ENCODE results near the gene COG5.

COG5 gene

GRCh38 chr7:107528461-107528860 lies 35.3 kb downstream of the COG5 start:
- peak; percentile 66 for ATAC-seq
- TF ChIP-seq TSHZ2 (CRISPR knock-in tag; IDR thresholded peaks at IDR 0.05) (no peak), ZFP3 (CRISPR knock-in tag; IDR thresholded peaks at IDR 0.05) (no peak), ZNF565 (CRISPR knock-in tag; conservative IDR thresholded peaks at IDR 0.05; ENCODE audit: low read depth) (no peak), SNAI2 (CRISPR knock-in tag; IDR thresholded peaks at IDR 0.05) (no peak), POU6F1 (CRISPR knock-in tag; IDR thresholded peaks at IDR 0.05; ENCODE audit: borderline replicate concordance, low read depth) (no peak), CSDC2 (CRISPR knock-in tag; IDR thresholded peaks at IDR 0.05) (no peak)

GRCh38 chr7:107527196-107527595 lies 36.5 kb downstream of the COG5 start:
- TF ChIP-seq, protein P1, sequence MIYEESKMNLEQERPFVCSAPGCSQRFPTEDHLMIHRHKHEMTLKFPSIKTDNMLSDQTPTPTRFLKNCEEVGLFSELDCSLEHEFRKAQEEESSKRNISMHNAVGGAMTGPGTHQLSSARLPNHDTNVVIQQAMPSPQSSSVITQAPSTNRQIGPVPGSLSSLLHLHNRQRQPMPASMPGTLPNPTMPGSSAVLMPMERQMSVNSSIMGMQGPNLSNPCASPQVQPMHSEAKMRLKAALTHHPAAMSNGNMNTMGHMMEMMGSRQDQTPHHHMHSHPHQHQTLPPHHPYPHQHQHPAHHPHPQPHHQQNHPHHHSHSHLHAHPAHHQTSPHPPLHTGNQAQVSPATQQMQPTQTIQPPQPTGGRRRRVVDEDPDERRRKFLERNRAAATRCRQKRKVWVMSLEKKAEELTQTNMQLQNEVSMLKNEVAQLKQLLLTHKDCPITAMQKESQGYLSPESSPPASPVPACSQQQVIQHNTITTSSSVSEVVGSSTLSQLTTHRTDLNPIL (CRISPR knock-in tag; IDR thresholded peaks at IDR 0.05; ENCODE audit: low read depth) = no peak
- TF ChIP-seq BACH2 (CRISPR knock-in tag; IDR thresholded peaks at IDR 0.05; ENCODE audit: borderline replicate concordance) = no peak
- no peak for TF ChIP-seq ZNF8 (CRISPR knock-in tag; IDR thresholded peaks at IDR 0.05)
- no peak for TF ChIP-seq ZNF70 (CRISPR knock-in tag; IDR thresholded peaks at IDR 0.05)
- TF ChIP-seq POU6F1 (CRISPR knock-in tag; IDR thresholded peaks at IDR 0.05; ENCODE audit: borderline replicate concordance, low read depth) = no peak
- TF ChIP-seq, protein P2, sequence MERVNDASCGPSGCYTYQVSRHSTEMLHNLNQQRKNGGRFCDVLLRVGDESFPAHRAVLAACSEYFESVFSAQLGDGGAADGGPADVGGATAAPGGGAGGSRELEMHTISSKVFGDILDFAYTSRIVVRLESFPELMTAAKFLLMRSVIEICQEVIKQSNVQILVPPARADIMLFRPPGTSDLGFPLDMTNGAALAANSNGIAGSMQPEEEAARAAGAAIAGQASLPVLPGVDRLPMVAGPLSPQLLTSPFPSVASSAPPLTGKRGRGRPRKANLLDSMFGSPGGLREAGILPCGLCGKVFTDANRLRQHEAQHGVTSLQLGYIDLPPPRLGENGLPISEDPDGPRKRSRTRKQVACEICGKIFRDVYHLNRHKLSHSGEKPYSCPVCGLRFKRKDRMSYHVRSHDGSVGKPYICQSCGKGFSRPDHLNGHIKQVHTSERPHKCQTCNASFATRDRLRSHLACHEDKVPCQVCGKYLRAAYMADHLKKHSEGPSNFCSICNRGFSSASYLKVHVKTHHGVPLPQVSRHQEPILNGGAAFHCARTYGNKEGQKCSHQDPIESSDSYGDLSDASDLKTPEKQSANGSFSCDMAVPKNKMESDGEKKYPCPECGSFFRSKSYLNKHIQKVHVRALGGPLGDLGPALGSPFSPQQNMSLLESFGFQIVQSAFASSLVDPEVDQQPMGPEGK (CRISPR knock-in tag; IDR thresholded peaks at IDR 0.05; ENCODE audit: borderline replicate concordance) = no peak
- TF ChIP-seq ZFP30 (CRISPR knock-in tag; IDR thresholded peaks at IDR 0.05) = no peak
- no peak for TF ChIP-seq ISL1 (CRISPR knock-in tag; IDR thresholded peaks at IDR 0.05)
- TF ChIP-seq TCF4 (CRISPR knock-in tag; IDR thresholded peaks at IDR 0.05; ENCODE audit: borderline replicate concordance) = no peak
- no peak for TF ChIP-seq GLIS3 (CRISPR knock-in tag; IDR thresholded peaks at IDR 0.05)
- no peak for TF ChIP-seq ZFP3 (CRISPR knock-in tag; IDR thresholded peaks at IDR 0.05)
- TF ChIP-seq CSRNP3 (CRISPR knock-in tag; IDR thresholded peaks at IDR 0.05) = no peak
- TF ChIP-seq PPARA (CRISPR knock-in tag; IDR thresholded peaks at IDR 0.05; ENCODE audit: borderline replicate concordance) = no peak
- no peak for TF ChIP-seq SNAI2 (CRISPR knock-in tag; IDR thresholded peaks at IDR 0.05)
- TF ChIP-seq RARB (CRISPR knock-in tag; IDR thresholded peaks at IDR 0.05) = no peak
- no peak for ATAC-seq

DNA sequence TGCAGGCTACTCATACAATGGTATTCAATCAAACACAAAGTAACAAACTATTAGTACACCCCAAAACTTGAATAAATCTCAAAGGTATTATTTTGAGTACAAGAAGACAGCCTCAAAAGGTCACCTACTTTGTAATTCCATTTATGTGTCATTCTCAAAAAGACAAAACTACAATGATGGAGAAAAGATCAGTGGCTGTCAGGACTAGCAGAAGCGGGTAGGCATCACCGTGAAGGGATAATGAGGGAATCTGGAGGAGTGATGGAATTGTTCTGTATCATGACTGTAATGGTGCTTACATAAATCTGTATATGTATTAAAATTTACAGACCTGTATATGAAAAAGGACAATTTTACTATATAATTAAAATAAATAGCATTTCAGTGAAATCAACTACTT lies 37.0 kb downstream of the COG5 start:
- no peak for ATAC-seq
- TF ChIP-seq TSHZ2 (CRISPR knock-in tag; IDR thresholded peaks at IDR 0.05) (no peak), TOX (CRISPR knock-in tag; IDR thresholded peaks at IDR 0.05; ENCODE audit: borderline replicate concordance) (no peak), ZC3H10 (CRISPR knock-in tag; IDR thresholded peaks at IDR 0.05) (no peak), GLIS3 (CRISPR knock-in tag; IDR thresholded peaks at IDR 0.05) (no peak), ZNF565 (CRISPR knock-in tag; conservative IDR thresholded peaks at IDR 0.05; ENCODE audit: low read depth) (no peak), OSR1 (CRISPR knock-in tag; IDR thresholded peaks at IDR 0.05) (no peak), TCF4 (CRISPR knock-in tag; IDR thresholded peaks at IDR 0.05; ENCODE audit: borderline replicate concordance) (no peak), ZFP3 (CRISPR knock-in tag; IDR thresholded peaks at IDR 0.05) (no peak)
- TF ChIP-seq, protein P2 (CRISPR knock-in tag; IDR thresholded peaks at IDR 0.05; ENCODE audit: borderline replicate concordance) = no peak
